ENCODE data around the gene NAB2.

The NAB2 gene

GRCh38 chr12:57091638-57092528 is 3.0 kb downstream of the NAB2 start:
- no peak for DNase-seq
- in situ Hi-C loops (cut with HindIII; ENCODE audit: low pct_ligation_motif_present, low pct_unique_long_range_greater_than_20kb, low sequenced_read_pairs), result no loop called here

- in situ Hi-C loops (cut with HindIII; ENCODE audit: low pct_ligation_motif_present, low pct_unique_long_range_greater_than_20kb, low sequenced_read_pairs), result no loop called here
- no peak for DNase-seq
Measured at GRCh38 chr12:57092529-57092862, 3.6 kb downstream of the NAB2 start.

- in situ Hi-C loops (cut with HindIII; ENCODE audit: low pct_ligation_motif_present, low pct_unique_long_range_greater_than_20kb, low sequenced_read_pairs), result no loop called here
- no peak for DNase-seq
Measured at GRCh38 chr12:57092876-57093414, 4.0 kb downstream of the NAB2 start.

- DNase-seq, result peak; percentile 67
- in situ Hi-C loops (cut with HindIII; ENCODE audit: low pct_ligation_motif_present, low pct_unique_long_range_greater_than_20kb, low sequenced_read_pairs), result no loop called here
Measured at GRCh38 chr12:57093415-57094207, 4.7 kb downstream of the NAB2 start.

GRCh38 chr12:57094208-57095160 is 5.6 kb downstream of the NAB2 start:
- in situ Hi-C loops (cut with HindIII; ENCODE audit: low pct_ligation_motif_present, low pct_unique_long_range_greater_than_20kb, low sequenced_read_pairs), result no loop called here
- DNase-seq, result no peak

GRCh38 chr12:57095440-57095839 is 6.5 kb downstream of the NAB2 start:
- in situ Hi-C loops (cut with HindIII; ENCODE audit: low pct_ligation_motif_present, low pct_unique_long_range_greater_than_20kb, low sequenced_read_pairs), result no loop called here

GRCh38 chr12:57096099-57096572 is 7.2 kb downstream of the NAB2 start:
- peak; percentile 49 for DNase-seq
- in situ Hi-C loops (cut with HindIII; ENCODE audit: low pct_ligation_motif_present, low pct_unique_long_range_greater_than_20kb, low sequenced_read_pairs), result no loop called here

More at GRCh38 chr12:57095440-57095839, 6.5 kb downstream of the NAB2 start:
- DNase-seq, result no peak

- in situ Hi-C loops (cut with HindIII; ENCODE audit: low pct_ligation_motif_present, low pct_unique_long_range_greater_than_20kb, low sequenced_read_pairs), result no loop called here
- no peak for DNase-seq
Measured at GRCh38 chr12:57096748-57097553, 8.0 kb downstream of the NAB2 start.

- in situ Hi-C loops (cut with HindIII; ENCODE audit: low pct_ligation_motif_present, low pct_unique_long_range_greater_than_20kb, low sequenced_read_pairs), result no loop called here
Measured at GRCh38 chr12:57097554-57097835, 8.6 kb downstream of the NAB2 start.

GRCh38 chr12:57098546-57098945 is 9.6 kb downstream of the NAB2 start:
- in situ Hi-C loops (cut with HindIII; ENCODE audit: low pct_ligation_motif_present, low pct_unique_long_range_greater_than_20kb, low sequenced_read_pairs), result no loop called here
- no peak for DNase-seq

More at GRCh38 chr12:57097554-57097835, 8.6 kb downstream of the NAB2 start:
- DNase-seq, result no peak

GRCh38 chr12:57099047-57099714 is 10.3 kb downstream of the NAB2 start:
- in situ Hi-C loops (cut with HindIII; ENCODE audit: low pct_ligation_motif_present, low pct_unique_long_range_greater_than_20kb, low sequenced_read_pairs), result no loop called here
- no peak for DNase-seq

GRCh38 chr12:57099766-57100165 is 10.9 kb downstream of the NAB2 start:
- DNase-seq, result no peak
- in situ Hi-C loops (cut with HindIII; ENCODE audit: low pct_ligation_motif_present, low pct_unique_long_range_greater_than_20kb, low sequenced_read_pairs), result no loop called here

GRCh38 chr12:57101892-57102695 is 13.2 kb downstream of the NAB2 start:
- in situ Hi-C loops (cut with HindIII; ENCODE audit: low pct_ligation_motif_present, low pct_unique_long_range_greater_than_20kb, low sequenced_read_pairs), result no loop called here
- no peak for DNase-seq

- DNase-seq, result no peak
- in situ Hi-C loops (cut with HindIII; ENCODE audit: low pct_ligation_motif_present, low pct_unique_long_range_greater_than_20kb, low sequenced_read_pairs), result no loop called here
Measured at GRCh38 chr12:57103856-57104255, 14.9 kb downstream of the NAB2 start.

- in situ Hi-C loops (cut with HindIII; ENCODE audit: low pct_ligation_motif_present, low pct_unique_long_range_greater_than_20kb, low sequenced_read_pairs), result no loop called here
- DNase-seq, result no peak
Measured at GRCh38 chr12:57104292-57104910, 15.5 kb downstream of the NAB2 start.

Data from ACHN (cell line).